GM23248 (cell line): ENCODE measurements around the gene CLEC4F. TPM values are rescaled to one million over a fixed set of nuclear protein-coding genes. Genes with fewer than 3 reads are reported as not detected.

Source experiments
- DNase-seq: peaks from one replicate; pipeline ENCODE4 v3.0.0-alpha.2; 2015
- H2AFZ ChIP-seq: fragments of 200-600 bp; sonication (generic); 2 replicates; pipeline ENCODE4 v1.6.1; 2016; ENCODE audit warnings: antibody characterized with exemption
- H3F3A ChIP-seq: fragments of 200-600 bp; sonication (generic); 2 replicates; pipeline ENCODE4 v1.6.1; 2016; ENCODE audit warnings: mild to moderate bottlenecking, antibody characterized with exemption, mixed run types; ENCODE audit not compliant: insufficient read depth
- H3K27ac ChIP-seq: fragments of 200-600 bp; sonication (generic); 2 replicates; pipeline ENCODE4 v1.5.1; 2016; ENCODE audit warnings: mild to moderate bottlenecking
- H3K27me3 ChIP-seq: fragments of 200-600 bp; sonication (generic); replicated peaks from 2 replicates; pipeline ENCODE4 v1.6.1; 2016; ENCODE audit warnings: mild to moderate bottlenecking; ENCODE audit not compliant: insufficient read depth
- H3K36me3 ChIP-seq: fragments of 200-600 bp; sonication (generic); 2 replicates; pipeline ENCODE4 v1.6.1; 2016; ENCODE audit warnings: low read depth, mild to moderate bottlenecking
- H3K4me1 ChIP-seq: fragments of 200-600 bp; sonication (generic); 2 replicates; pipeline ENCODE4 v1.6.1; 2016; ENCODE audit warnings: mild to moderate bottlenecking; ENCODE audit not compliant: insufficient read depth
- H3K4me2 ChIP-seq: fragments of 200-600 bp; sonication (generic); one replicate; pipeline ENCODE4 v1.6.1; 2016; ENCODE audit warnings: mild to moderate bottlenecking; ENCODE audit not compliant: unreplicated experiment
- H3K4me3 ChIP-seq: fragments of 200-600 bp; sonication (generic); 2 replicates; pipeline ENCODE4 v1.5.1; 2016; ENCODE audit warnings: mild to moderate bottlenecking
- H3K79me2 ChIP-seq: fragments of 200-600 bp; sonication (generic); 2 replicates; pipeline ENCODE4 v1.6.1; 2016; ENCODE audit warnings: mild to moderate bottlenecking; ENCODE audit not compliant: insufficient read depth
- H3K9ac ChIP-seq: fragments of 200-600 bp; sonication (generic); 2 replicates; pipeline ENCODE4 v1.6.1; 2016; ENCODE audit warnings: mild to moderate bottlenecking
- H3K9me2 ChIP-seq: fragments of 200-600 bp; sonication (generic); 2 replicates; pipeline ENCODE4 v1.6.1; 2016; ENCODE audit warnings: mixed run types, mild to moderate bottlenecking, moderate library complexity; ENCODE audit not compliant: insufficient read depth
- H3K9me3 ChIP-seq: fragments of 200-600 bp; sonication (generic); one replicate; pipeline ENCODE4 v1.6.1; 2017; ENCODE audit warnings: low read depth
- H4K20me1 ChIP-seq: fragments of 200-600 bp; sonication (generic); 2 replicates; pipeline ENCODE4 v1.6.0; 2016; ENCODE audit not compliant: insufficient read depth
- EZH2 ChIP-seq: fragments of 200-600 bp; sonication (generic); IDR thresholded peaks from 2 replicates; pipeline ENCODE4 v1.6.1; 2018; ENCODE audit warnings: antibody characterized with exemption, mild to moderate bottlenecking; ENCODE audit not compliant: insufficient read depth, poor library complexity, severe bottlenecking
- EZH2phosphoT487 ChIP-seq: fragments of 200-600 bp; sonication (generic); IDR thresholded peaks from 2 replicates; pipeline ENCODE4 v1.6.1; 2018; ENCODE audit warnings: antibody characterized with exemption, moderate library complexity, mild to moderate bottlenecking, low read depth; ENCODE audit not compliant: insufficient read depth
- WGBS, 2 experiments: methylation state at CpG; one replicate each; pipeline ENCODE4 v1.1.6; 2015 to 2017; ENCODE audit warnings: low lambda C conversion rate in 2 of 2, low coverage in 1 of 2; ENCODE audit errors: missing lambda C conversion rate in 2 of 2; 5-methylcytosine and 5-hydroxymethylcytosine counted together
- in situ Hi-C: fragments of 300-500 bp; cut with MboI; formaldehyde crosslinking; loops from 2 replicates; pipeline ENCODE4 v1.15.0; 2020
- polyA plus RNA-seq: library from polyadenylated mRNA; unstranded; fragments of >200 nt; fragmentation: Nextera tagmentation; extraction: Ambion mirVana; gene quantifications from 2 replicates; pipeline ENCODE4 v1.2.1, GENCODE V29; 2016
- total RNA-seq: library from RNA; depleted of rRNA; stranded (reverse); fragments of >200 nt; shearing (Covaris generic); gene quantifications from 2 replicates; pipeline ENCODE4 v1.2.3, GENCODE V29; 2014

Gene CLEC4F
- total and polyA plus RNA-seq, 2 experiments from 2014 or later: not detected

DNA sequence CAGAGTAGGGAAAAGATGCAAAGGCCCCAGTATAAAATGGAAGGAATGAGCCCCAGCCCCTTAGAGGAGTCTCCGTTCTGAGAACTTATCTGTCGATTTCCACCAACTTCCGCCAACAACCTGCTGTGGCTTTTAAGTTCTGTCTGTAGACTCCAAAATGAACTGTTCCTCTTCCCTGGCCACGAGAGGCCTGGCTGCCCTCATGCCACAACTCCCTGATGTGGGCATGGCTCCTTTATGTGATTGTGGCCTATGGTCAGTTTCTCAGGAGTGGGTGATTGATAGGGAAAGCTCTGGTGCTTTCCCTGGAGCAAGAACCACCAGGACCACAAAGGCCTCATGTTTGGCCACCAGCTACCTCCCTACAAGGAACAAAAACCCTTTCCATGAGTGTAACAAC, 34.0 kb upstream of the CLEC4F start:
- H3K4me3 ChIP-seq: no peak overlapping the region
- TF ChIP-seq EZH2phosphoT487 (no peak), EZH2 (no peak)
- no peaks in the 10 kb centered on the region for H3K9me3 ChIP-seq
- H3F3A ChIP-seq: no peaks in the 10 kb centered on the region
- H3K4me2 ChIP-seq: no peak overlapping the region
- H3K27ac ChIP-seq: no peak overlapping the region
- no peaks in the 10 kb centered on the region for H3K36me3 ChIP-seq
- H3K27me3 ChIP-seq: peaks cover 35% of the 10 kb centered on the region
- in situ Hi-C loops: no loop called here
- H3K9ac ChIP-seq: no peak overlapping the region
- 63 to 66% methylated on average over 4 of the region's 4 CpGs for WGBS, 2 experiments
- H3K79me2 ChIP-seq: no peaks in the 10 kb centered on the region
- H4K20me1 ChIP-seq: no peaks in the 10 kb centered on the region
- no peaks in the 10 kb centered on the region for H3K4me1 ChIP-seq
- H2AFZ ChIP-seq: no peak overlapping the region
- H3K9me2 ChIP-seq: no peaks in the 10 kb centered on the region
- DNase-seq: no peak

DNA sequence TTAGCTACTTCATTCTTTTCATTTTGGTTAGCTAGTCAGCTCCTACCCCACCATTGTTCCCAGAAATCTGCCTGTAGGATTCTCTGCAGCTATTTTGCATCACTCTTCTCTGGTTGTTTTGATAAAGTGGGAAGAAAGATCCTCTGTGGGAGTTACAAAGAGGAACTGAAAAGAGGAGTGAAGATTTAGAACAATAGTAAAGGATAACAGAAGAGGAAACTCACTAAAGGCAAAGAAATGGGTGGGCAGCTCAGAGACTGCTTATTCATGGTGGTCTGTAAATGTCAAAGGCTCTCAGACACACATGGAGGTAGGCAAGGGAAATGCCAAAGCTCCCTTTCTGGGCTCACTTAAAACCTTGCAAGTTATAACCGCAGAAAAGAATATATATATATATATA, 32.4 kb upstream of the CLEC4F start:
- no peaks in the 10 kb centered on the region for H3K36me3 ChIP-seq
- WGBS, 2 experiments: 89 to 100% methylated on average over 1 of the region's 1 CpG
- in situ Hi-C loops: no loop called here
- no peaks in the 10 kb centered on the region for H4K20me1 ChIP-seq
- H3K9me2 ChIP-seq: no peaks in the 10 kb centered on the region
- H3K4me1 ChIP-seq: no peaks in the 10 kb centered on the region
- no peak overlapping the region for H2AFZ ChIP-seq
- TF ChIP-seq EZH2phosphoT487 (no peak), EZH2 (no peak)
- peaks cover 28% of the 10 kb centered on the region for H3K27me3 ChIP-seq
- H3K4me3 ChIP-seq: no peak overlapping the region
- H3K9ac ChIP-seq: no peak overlapping the region
- H3K79me2 ChIP-seq: no peaks in the 10 kb centered on the region
- H3K9me3 ChIP-seq: no peaks in the 10 kb centered on the region
- no peak overlapping the region for H3K4me2 ChIP-seq
- H3K27ac ChIP-seq: no peak overlapping the region
- DNase-seq: no peak
- H3F3A ChIP-seq: no peaks in the 10 kb centered on the region

DNA sequence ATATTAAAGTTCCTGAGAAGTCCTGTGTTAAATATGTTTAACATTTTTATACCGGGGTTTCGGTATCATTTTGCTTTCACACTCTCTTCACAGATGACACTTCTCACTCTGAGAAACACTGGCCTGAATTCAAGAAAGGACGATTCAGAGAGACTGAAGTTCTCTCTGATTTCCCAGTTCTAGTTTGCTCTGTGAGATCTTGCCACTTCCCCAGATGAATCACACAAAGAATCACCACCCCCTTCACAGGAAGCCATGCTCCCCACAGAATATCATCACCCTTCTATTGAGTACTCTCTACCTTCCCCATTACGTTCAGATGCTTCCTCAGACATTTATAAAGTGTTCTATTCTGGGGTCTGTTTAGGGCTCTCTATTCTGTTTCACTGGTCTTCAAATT, 31.3 kb upstream of the CLEC4F start:
- Histone ChIP-seq H4K20me1 (no peaks in the 10 kb centered on the region), H3K9ac (no peak overlapping the region), H3K4me1 (no peaks in the 10 kb centered on the region), H3K27me3 (peaks cover 16% of the 10 kb centered on the region), H3F3A (no peaks in the 10 kb centered on the region), H3K79me2 (no peaks in the 10 kb centered on the region), H3K27ac (no peak overlapping the region), H3K4me2 (no peak overlapping the region), H3K36me3 (no peaks in the 10 kb centered on the region), H3K4me3 (no peak overlapping the region), H2AFZ (no peak overlapping the region), H3K9me3 (no peaks in the 10 kb centered on the region), H3K9me2 (no peaks in the 10 kb centered on the region)
- peak; percentile 42 for DNase-seq
- WGBS, 2 experiments: 10 to 20% methylated on average over 4 of the region's 4 CpGs
- no peak for TF ChIP-seq EZH2phosphoT487
- no peak for TF ChIP-seq EZH2
- in situ Hi-C loops: no loop called here

DNA sequence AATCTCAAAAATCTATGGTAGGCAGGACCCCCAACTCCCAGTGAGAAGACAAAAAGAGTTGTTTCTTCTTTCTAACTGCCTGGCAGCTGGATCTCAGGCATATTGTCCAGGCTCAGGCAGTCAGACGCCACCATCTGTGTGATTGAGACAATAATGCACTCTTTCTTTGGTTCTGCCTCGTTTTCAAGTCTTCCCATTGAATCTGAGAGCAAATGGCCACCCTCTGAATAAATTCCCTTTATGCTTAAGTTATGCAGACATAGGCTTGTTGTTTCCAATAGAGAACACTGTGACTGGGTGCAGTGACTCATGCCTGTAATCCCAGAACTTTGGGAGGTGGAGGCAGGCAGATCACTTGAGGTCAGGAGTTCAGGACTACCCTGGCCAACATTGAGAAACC, 30.5 kb upstream of the CLEC4F start:
- H3K9me3 ChIP-seq: no peaks in the 10 kb centered on the region
- H3K36me3 ChIP-seq: no peaks in the 10 kb centered on the region
- no peak overlapping the region for H3K27ac ChIP-seq
- H3F3A ChIP-seq: no peaks in the 10 kb centered on the region
- 10 to 13% methylated on average over 2 of the region's 2 CpGs for WGBS, 2 experiments
- no peak overlapping the region for H2AFZ ChIP-seq
- H3K4me1 ChIP-seq: no peaks in the 10 kb centered on the region
- DNase-seq: peak; percentile 25
- TF ChIP-seq EZH2 (no peak), EZH2phosphoT487 (no peak)
- H3K9me2 ChIP-seq: no peaks in the 10 kb centered on the region
- H3K9ac ChIP-seq: no peak overlapping the region
- no peak overlapping the region for H3K4me2 ChIP-seq
- in situ Hi-C loops: no loop called here
- no peaks in the 10 kb centered on the region for H3K79me2 ChIP-seq
- H3K4me3 ChIP-seq: no peak overlapping the region
- no peaks in the 10 kb centered on the region for H4K20me1 ChIP-seq
- peaks cover 10% of the 10 kb centered on the region; the same call in 1 of the 2 replicates for H3K27me3 ChIP-seq

DNA sequence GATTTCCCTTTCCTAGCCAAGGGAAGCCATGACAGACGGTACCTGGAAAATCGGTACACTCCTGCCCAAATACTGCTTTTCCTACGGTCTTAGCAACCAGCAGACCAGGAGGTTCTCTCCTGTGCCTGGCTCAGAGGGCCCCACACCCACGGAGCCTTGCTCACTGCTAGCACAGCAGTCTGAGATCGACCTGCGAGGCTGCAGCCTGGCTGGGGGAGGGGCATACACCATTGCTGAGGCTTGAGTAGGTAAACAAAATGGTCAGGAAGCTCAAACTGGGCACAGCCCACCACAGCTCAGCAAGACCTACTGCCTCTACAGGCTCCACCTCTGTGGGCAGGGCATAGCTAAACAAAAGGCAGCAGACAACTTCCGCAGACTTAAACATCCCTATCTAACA, 22.0 kb upstream of the CLEC4F start:
- no peak overlapping the region for H3K9ac ChIP-seq
- H3K9me3 ChIP-seq: no peaks in the 10 kb centered on the region
- H3K79me2 ChIP-seq: no peaks in the 10 kb centered on the region
- in situ Hi-C loops: no loop called here
- H2AFZ ChIP-seq: no peak overlapping the region
- H3K4me3 ChIP-seq: no peak overlapping the region
- TF ChIP-seq EZH2phosphoT487: no peak
- TF ChIP-seq EZH2: no peak
- no peaks in the 10 kb centered on the region for H3K4me1 ChIP-seq
- H3K9me2 ChIP-seq: no peaks in the 10 kb centered on the region
- no peaks in the 10 kb centered on the region for H3K36me3 ChIP-seq
- no peak overlapping the region for H3K27ac ChIP-seq
- 53 to 55% methylated on average over 7 of the region's 7 CpGs for WGBS, 2 experiments
- no peak overlapping the region for H3K4me2 ChIP-seq
- no peak for DNase-seq
- no peaks in the 10 kb centered on the region for H4K20me1 ChIP-seq
- H3F3A ChIP-seq: no peaks in the 10 kb centered on the region
- peaks cover 7% of the 10 kb centered on the region for H3K27me3 ChIP-seq
